Lung (tissue), 12 donors: ENCODE measurements around the gene KLK14. TPM values are rescaled to one million over a fixed set of nuclear protein-coding genes. Genes with fewer than 3 reads are reported as not detected.

Experiments
- ATAC-seq: fragments of 200-7000 bp; cut with Tn5 transposase; one replicate; pipeline ENCODE4 v1.9.1; 2020; ENCODE audit warnings: moderate number of reproducible peaks; ENCODE audit not compliant: insufficient read depth, low FRiP score
- DNase-seq, 3 donors: peaks; one replicate each; pipeline ENCODE4 v3.0.0-alpha.2; 2013 to 2017
- H3K27ac ChIP-seq, 2 donors: one replicate each; pipeline ENCODE4 v1.5.1; 2013; ENCODE audit warnings: mild to moderate bottlenecking in 2 of 2, moderate library complexity in 2 of 2, control low read depth in 1 of 2, inconsistent platforms in 1 of 2, low read depth in 1 of 2, low read length in 1 of 2
- H3K27me3 ChIP-seq, 3 donors: one replicate each; pipeline ENCODE4 v1.5.1; 2013; ENCODE audit warnings: low read length in 2 of 3; ENCODE audit not compliant: control insufficient read depth in 3 of 3, insufficient read depth in 3 of 3
- H3K36me3 ChIP-seq, 4 donors: one replicate each; pipeline ENCODE4 v1.5.1; 2013; ENCODE audit warnings: low read length in 4 of 4, mild to moderate bottlenecking in 1 of 4, moderate library complexity in 1 of 4; ENCODE audit not compliant: control insufficient read depth in 4 of 4, insufficient read depth in 4 of 4
- H3K4me1 ChIP-seq, 5 donors: one replicate each; pipeline ENCODE4 v1.5.1; 2013; ENCODE audit warnings: low read length in 5 of 5, mild to moderate bottlenecking in 2 of 5, moderate library complexity in 1 of 5; ENCODE audit not compliant: control insufficient read depth in 5 of 5, insufficient read depth in 5 of 5
- H3K4me3 ChIP-seq: one replicate; pipeline ENCODE4 v1.5.1; 2013; ENCODE audit warnings: mild to moderate bottlenecking, control low read depth, moderate library complexity
- H3K9ac ChIP-seq, 2 donors: one replicate each; pipeline ENCODE4 v1.5.1; 2013; ENCODE audit warnings: low read length in 2 of 2, control low read depth in 1 of 2; ENCODE audit not compliant: insufficient read depth in 1 of 2
- H3K9me3 ChIP-seq, 4 donors: one replicate each; pipeline ENCODE4 v1.5.1; 2013; ENCODE audit warnings: low read length in 3 of 4, mild to moderate bottlenecking in 1 of 4, moderate library complexity in 1 of 4; ENCODE audit not compliant: control insufficient read depth in 4 of 4, insufficient read depth in 3 of 4
- CTCF ChIP-seq: IDR thresholded peaks from 2 replicates; pipeline ENCODE4 v1.5.1; 2012; ENCODE audit warnings: mild to moderate bottlenecking; ENCODE audit errors: control extremely low read depth, extremely low read depth
- WGBS, 2 donors: extraction: QIAGEN DNeasy Blood & Tissue Kit; methylation state at CpG; one replicate each; pipeline ENCODE4 v1.1.7; 2013; 5-methylcytosine and 5-hydroxymethylcytosine counted together
- polyA plus RNA-seq, 2 donors: library from polyadenylated mRNA; stranded (reverse); fragments of 200-250 nt; gene quantifications; one replicate each; pipeline ENCODE4 v1.2.1, GENCODE V29; 2013
- total RNA-seq, 2 donors: library from RNA; depleted of rRNA in 1 of 2; stranded (reverse); fragments of >200 nt in 1 of 2; gene quantifications; one replicate each; pipeline ENCODE4 v1.2.1, GENCODE V29; 2014 to 2021
- donor health status: control.
- donor health status: control.
- donor health status: Bipolar disorder and iron deficiency.
- donor health status: healthy.
- donor health status: DM: yes; HTN: yes; CAD: no.

Gene KLK14
- total and polyA plus RNA-seq, 4 donors = 0.46 to 3.9 (median 0.89) TPM

DNA sequence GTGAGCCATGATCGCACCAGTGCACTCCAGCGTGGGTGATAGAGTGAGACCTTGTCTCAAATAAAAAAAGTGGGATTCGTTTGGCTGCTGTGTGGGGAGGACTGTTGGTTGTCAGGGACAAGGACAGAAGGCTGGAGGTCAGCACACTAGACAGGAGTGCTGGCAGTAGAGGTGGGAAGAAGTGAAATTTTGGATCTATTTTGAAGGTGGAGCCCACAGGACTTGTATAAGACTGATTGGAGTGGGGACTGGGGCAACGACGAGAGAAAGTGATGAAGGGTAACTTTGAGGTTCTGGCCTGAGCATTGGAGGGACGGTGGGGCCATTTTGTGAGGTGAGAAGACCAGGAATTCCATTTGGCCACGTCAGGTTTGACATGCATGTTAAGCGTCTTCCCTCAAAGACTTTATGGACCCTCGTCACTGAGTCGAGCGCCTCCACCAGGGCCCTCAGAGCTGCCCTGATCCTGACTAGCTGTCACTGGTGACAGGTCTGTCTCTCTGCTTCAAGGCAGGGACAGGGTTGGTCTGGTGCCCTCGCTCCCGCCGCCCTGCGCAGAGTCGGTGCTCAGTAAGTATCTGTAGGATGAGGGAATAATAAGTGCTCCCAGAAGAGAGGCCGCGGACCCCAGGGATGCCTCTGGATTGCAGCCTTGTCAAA, 24.8 kb upstream of the KLK14 start:
- H3K9ac ChIP-seq = peak overlapping the region; percentile 48 to 63
- peaks cover 0 to 8% (median 0%) of the 10 kb centered on the region in 3 donors for H3K27me3 ChIP-seq
- 21 to 22% methylated on average over 18 of the region's 18 CpGs for WGBS, 2 donors
- no peaks in the 10 kb centered on the region for H3K9me3 ChIP-seq
- peaks cover 0 to 13% (median 4%) of the 10 kb centered on the region in 4 donors for H3K36me3 ChIP-seq
- H3K27ac ChIP-seq = peak overlapping the region; percentile 47 to 64
- no peak for DNase-seq
- no peak for ATAC-seq
- peaks cover 0 to 14% (median 4%) of the 10 kb centered on the region in 5 donors for H3K4me1 ChIP-seq
- peak overlapping the region; percentile 89 for H3K4me3 ChIP-seq
- TF ChIP-seq CTCF = no peak

- no peak overlapping the region for H3K4me3 ChIP-seq
- DNase-seq = no peak
- ATAC-seq = no peak
- H3K9ac ChIP-seq = no peak overlapping the region
- H3K9me3 ChIP-seq = no peaks in the 10 kb centered on the region
- 90 to 96% methylated on average over 44 to 49 of the region's 49 CpGs for whole genome bisulfite sequencing, 2 donors
- peaks cover 0 to 17% (median 4%) of the 10 kb centered on the region in 5 donors for H3K4me1 ChIP-seq
- peaks cover 0 to 23% (median 4%) of the 10 kb centered on the region in 4 donors for H3K36me3 ChIP-seq
- H3K27me3 ChIP-seq = no peaks in the 10 kb centered on the region
- TF ChIP-seq CTCF = no peak
- H3K27ac ChIP-seq = no peak overlapping the region
These were observed 21.2 kb upstream of the KLK14 start for GRCh38 chr19:51103926-51104341.

DNA sequence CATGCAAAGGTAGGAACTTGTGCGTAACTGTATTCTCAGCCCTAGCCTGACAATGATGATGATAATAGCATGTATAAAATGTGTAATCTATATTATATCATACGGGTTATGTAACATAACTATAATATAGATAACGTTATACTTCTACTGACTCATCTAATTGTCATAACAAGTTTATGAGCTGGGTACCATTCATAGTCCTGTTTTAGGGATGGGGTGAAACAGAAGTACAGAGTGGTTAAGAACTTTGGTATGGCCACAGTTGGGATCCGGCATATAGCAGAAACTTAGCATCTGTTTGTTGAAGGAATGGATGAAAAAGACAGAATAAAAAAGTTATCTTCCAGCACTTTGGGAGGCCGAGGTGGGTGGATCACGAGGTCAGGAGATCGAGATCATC, 20.3 kb upstream of the KLK14 start:
- Histone ChIP-seq H3K27ac (no peak overlapping the region), H3K36me3 (peaks cover 0 to 32% (median 4%) of the 10 kb centered on the region in 4 donors), H3K9me3 (no peaks in the 10 kb centered on the region), H3K4me3 (no peak overlapping the region), H3K4me1 (peaks cover 0 to 13% (median 4%) of the 10 kb centered on the region in 5 donors), H3K9ac (no peak overlapping the region), H3K27me3 (no peaks in the 10 kb centered on the region)
- DNase-seq (no peak), ATAC-seq (no peak)
- 88 to 95% methylated on average over 6 to 7 of the region's 7 CpGs for WGBS, 2 donors
- TF ChIP-seq CTCF = no peak
